HG03432 (cell line): ENCODE results near the gene MCF2L.

ENCODE experiments used
- ATAC-seq: cut with Tn5 transposase; IDR thresholded peaks from one replicate; pipeline ENCODE4 v1.9.1; 2021; ENCODE audit warnings: mild to moderate bottlenecking, moderate library complexity; ENCODE audit not compliant: unreplicated experiment

The MCF2L gene

DNA sequence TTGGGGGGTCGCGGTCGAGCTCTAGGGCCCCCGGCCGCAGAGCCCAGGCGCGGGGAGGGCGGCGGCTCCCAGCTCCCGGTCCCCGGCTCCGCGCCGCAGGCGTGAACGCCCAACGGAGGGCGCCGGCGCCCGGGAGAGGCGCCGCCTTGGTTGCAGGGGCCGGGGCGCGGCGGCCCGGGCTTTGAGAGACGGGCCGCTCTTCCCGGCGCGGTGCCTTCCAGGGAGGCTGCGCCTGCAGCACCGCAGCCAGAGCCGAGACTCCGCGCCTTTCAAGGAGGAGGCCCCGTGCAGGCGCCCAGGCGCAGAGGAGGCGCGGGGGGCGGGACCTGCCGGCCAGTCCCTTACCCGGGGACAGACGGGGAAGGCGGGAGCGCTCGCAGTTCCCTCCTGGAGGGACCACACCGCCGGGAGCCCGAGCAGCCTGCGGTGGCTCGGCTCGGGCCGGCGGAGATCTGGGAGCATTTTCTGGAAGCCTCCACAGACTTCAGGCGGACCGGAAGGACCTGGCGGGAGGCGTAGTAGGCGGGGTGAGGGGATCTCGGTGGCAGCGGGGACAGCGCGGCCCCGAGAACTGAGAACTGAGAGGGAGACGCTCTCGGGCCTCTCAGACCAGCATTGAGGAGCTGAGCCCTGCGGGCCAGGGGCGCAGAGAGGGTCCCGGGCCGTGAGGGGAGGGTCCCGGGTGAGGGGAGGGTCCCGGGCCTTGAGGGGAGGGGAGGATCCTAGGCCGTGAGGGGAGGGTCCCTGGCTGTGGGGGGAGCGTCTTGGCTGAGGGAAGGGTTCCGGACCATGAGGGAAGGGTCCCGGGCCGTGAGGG lies 25.5 kb upstream of the MCF2L start:
- ATAC-seq: peak; percentile 45

DNA sequence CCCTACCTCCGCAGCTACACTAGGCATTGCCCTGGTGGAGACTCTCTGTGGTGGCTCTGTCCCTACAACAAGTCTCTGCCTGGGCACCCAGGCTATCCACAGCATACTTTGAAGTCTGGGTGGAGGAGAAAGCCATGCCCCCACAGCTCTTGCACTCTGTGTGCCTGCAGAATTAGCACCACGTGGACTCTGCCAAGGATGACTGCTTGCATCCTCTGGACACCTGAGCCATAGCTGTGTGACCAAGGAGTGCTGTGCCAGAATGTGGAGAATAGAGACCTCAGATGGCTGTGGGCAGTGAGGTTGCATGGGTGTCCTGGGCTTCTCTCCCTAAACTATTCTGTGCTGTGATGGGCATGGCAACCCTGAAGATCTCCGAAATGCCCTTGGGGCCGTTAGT lies 21.2 kb upstream of the MCF2L start:
- ATAC-seq: no peak

DNA sequence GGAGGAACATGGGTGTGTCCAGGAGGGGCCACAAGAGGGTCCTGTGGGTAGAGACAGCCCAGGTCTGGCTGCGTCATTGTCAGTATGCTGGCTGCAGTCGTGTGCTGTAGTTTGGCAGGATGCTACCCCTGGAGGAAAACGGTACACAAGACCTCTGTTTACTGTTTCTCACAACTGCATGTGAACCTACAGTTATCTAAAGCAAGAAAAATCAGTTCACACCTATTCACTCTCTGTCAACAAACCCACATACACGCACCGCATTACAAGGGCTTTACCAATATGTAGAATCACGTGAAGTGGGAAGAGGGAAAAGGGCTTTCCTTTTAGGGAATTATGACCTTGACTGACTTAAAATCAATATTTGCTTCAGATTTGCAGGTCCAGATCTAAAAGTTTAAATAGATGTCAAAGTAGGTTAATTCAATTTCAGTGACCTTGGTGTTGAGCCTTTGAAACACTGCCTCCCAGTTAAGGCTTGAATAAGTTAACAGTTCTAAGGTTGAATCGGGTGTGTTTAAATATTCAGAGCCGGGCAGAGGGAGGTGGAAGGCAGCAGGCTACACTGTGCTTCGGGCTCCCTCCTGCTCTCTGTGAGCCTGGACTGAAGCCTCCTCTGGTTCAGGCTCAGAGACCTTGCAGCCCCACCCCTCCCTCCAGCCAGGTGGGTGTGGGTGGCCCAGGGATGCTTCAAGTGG lies 17.2 kb upstream of the MCF2L start:
- ATAC-seq: no peak

DNA sequence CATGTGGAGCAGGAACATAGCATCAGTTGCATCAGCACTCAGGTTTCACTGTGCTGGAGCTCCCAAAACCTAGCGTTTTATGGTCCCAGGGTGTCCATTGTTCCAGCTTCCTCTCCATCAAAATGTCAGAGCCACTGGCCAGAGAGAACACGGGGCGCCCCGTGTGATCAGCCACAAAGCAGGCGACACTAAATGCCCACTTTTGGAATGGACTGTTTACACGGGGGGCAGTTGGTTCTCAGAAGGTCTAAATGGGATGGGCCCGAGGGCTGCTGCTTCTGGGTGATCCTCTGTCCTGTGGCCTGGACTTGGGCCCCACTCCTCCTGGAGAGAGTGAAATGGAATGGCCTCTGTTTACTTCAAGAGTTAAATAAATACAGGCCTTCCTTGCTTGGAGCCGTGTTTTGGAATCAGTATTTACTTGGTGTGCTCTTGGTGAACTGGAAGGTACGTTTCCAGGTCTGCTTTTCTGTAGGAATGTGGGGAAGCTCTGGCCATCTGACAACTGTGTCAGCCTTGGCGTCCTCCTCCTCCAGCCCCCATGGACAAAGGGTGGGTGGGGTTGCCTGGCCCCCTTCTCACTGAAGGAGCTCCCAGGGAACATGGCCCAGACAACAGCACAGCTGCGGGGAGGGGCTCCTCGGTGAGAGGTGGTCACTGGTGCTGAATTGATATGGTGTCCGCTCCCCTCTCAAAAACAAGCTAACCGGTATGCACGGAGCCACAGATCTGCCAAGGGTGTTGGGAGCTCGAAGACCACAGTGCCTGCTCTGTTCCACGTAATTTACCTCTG lies 16.1 kb upstream of the MCF2L start:
- no peak for ATAC-seq

DNA sequence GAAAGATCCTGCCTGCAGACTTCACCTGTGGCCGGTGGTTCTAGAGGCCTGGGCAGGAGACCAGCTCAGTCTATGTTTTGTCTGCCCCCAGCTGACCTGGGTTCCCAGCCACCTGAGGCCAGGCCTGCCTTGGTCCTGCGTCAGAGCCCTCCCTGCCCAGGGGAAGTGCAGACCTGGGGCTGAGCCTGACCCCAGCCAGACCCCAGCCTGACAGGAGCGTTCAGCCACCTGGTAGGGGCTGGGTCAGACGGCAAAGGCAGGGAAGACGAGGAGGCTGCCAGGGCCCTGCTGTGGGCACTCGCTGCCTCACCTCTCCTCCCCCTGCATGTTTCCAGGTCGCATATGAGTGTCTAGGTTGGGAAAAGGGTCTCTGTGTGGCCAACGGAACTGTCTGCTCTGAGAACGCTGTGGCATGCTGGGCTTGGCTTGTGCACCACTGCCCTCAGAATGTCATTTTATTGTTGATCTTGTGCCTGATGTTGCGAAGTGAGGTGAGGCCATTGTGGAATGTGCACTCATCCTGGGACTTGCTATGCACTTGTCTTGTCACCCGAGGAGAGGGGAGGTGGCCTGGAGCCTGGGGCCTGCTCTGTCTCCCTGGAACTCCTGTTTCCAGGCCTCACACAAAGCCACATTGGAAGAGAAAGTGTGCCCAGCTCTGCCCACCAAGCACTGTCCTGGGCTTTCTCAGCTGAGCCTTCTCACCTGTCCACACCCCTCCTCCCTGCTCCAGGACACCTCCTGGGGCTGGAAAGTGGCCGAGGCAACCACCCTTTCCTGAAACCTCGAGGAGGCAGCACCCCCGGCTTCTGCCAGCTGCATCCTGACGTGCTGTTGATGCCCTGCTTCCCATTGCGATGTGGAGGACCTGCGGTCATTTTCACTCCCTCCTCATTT lies 15.2 kb upstream of the MCF2L start:
- no peak for ATAC-seq

DNA sequence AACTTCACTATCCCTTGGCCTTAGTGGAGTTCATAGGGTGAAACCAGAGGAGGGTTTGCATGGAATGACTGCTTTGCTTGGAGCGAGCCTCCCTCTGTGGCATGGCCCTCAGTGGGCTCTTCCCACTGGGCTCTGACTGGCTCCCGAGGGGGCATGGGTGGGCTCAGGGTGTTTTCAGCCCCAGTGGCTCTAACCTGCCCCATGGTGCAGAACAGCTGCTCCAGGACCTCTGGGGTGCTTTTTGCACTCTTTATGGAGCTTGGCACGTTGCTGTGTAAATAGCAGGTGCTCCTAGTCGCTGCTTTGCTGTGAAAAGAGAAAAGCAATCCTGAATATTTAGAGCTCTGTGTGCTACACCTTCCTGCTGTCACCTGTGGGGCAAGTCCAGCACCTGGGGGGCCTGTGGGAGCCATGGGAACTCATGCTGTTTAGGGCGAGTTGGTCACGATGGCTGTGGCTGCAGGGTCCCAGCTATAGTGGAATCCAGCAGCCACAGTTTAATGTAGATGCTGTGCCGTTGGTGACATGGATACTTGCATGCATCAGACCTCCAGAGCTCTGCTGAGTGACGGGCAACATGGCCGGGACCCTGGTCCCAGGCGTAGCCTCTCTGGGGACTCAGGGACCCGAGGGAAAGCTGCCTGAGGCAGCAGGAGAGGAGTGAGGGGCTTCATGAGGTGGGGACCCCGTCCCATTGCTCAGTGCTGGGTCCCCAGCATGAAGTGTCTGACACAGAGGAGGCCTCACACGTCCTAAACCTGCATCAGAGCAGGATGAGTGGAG lies 14.3 kb upstream of the MCF2L start:
- ATAC-seq: no peak

DNA sequence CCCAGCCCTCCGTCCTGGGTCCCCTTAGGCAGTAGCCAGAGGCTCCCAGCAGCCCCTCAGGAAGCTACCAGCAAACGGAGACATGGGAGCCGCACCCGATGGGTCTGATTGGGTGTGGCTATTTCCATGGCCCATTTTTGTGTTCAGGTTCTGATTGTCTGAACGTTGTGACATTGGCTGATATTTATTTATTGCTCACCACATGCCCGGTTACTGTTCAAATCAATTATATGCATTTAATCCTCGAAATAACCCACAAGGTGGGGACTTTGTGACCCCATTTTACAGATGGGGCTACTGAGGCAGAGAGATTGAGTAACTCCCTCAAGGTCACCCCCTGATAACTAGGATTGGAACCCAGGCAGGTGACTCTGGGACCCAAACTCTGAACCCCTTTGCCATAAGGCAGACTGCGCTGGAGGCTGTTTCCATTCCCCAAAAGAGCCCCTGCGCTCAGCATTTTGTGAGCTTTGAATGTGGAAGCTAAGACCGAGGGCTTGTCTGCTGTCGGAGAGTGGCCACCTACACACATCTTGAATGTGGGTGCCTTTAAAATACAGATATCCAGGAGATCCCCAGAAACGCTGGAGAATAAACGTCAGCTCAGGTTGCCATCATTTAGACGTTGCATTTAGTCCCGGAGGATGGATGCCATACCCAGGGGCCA lies 13.6 kb upstream of the MCF2L start:
- no peak for ATAC-seq

DNA sequence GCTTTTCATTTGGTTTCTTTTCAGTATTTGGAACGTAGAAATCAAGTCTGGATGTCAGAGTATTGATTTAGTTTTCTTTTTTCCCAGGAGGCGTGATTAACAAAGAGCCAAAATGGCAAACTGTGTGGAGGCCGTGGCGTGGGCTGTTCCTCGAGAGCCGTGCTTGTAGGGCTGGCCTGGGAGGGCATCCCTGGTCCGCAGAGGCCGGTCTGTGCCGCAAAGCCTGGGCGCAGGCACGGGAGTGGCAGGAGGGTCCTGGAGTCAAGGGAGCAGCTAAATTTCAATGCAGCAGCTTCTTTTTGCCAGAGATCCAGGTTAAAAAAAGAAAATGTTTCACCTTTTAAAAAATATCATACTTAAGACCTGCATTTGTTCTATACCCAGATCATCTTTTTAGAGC lies 13.1 kb upstream of the MCF2L start:
- ATAC-seq: no peak

DNA sequence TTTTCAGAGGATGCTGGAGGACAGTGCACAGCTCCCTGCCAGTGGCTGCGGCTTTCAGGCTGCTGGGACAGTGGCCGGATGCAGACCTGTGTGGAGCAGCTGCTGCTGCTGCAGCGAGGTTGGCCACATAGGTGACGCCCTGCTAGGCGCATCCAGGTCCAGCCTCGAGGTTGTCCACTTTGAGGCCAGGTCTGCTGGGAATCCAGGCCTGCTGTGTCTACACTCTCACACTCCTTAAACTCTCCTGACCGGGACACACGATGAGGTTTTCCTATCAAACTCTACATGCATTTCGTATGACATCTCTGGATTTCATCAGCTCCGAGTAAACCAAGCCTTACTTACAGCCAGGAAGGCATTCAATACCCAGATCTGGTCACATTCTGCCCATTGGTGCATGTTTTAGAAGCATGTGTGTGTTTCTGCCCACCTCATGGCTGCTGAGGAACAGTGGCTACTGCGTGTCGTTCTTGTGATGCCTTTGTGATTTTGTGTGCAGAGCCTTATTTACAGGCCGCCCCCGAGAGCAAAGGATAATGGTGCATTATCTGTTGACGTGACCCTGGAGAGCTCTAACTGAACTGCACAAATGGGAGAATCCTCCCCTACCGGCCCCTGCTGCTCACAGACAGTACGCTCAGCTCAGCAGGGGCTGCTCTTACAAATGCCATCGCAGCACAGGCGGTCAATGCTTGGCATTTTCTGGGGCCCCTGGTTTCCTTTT lies 12.3 kb upstream of the MCF2L start:
- ATAC-seq: no peak

DNA sequence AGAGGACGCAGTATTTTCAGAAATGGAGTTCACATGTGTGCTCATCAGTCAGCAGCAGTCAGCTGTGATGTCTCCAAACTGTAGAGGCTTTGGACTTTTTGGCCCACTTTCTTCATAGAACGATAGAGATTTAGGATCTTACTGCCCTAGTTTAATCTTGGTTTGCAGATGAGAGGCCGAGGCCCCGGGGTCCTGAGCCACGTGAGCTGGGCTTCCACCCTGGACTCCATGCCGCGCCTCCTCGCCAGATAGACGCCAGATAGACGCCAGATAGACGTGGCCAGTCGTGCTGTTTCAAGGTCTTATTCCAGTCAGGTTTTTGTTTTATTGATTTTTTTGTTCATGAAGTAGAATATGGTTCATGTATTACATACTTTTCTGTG lies 11.7 kb upstream of the MCF2L start:
- no peak for ATAC-seq

DNA sequence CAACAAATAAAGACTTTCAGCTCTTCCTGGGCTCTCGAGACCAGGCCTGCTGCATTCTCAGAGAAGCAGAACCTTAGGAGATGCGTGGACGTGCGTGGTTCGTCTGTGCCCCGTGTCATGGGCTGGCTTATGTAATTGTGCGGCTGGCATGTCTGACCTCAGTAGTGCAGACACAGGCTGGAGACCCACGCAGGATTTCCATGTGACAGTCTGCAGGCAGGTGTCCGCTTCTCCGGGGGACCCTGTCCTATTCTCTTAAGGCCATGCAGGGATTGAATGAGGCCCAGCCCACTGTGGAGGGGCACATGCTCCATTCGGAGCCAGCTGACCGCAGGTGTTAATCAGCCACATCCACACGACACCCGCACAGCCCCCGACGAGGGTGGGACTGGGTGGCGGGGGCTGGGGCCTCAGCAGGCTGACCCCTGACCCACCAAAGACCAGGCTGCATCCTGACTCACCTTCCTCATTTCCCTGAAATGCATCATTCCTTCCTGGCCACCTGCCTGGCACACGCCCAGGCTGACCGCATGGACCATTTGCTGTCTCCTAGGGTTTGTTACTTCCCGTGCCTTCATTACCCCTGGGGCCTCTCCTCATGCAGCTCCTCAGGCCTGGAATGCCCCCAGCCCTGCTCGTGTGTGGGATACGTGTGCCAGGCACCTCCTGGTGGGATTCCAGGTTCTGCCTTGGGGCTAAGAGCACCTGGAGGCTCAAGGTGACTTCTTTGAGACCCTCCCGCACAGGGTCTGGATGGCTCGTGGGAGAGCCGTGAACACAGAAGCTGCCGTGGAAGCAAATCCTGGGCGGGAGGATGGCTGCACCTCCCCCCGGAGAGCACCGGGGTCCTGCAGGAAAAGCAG lies 10.7 kb upstream of the MCF2L start:
- no peak for ATAC-seq

DNA sequence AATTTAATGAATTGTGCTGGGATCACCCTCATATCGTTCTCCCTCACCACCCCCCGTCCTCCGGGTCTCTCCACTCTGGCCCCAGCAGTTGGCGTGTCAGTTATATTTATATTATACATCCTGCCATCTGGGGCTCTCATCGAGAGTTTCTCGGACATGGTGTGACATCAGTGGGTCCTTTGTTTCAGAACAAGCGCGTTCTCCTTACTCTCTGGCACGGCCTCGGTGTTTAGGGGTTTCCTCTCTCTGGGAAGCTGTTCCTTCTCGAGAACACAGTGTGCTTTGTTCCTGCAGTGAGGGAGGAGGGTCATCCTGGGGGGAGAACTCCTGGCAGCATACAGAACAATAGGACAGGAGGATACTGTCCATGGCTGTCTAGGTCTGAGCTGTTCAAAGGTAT lies 9.8 kb upstream of the MCF2L start:
- ATAC-seq: no peak

DNA sequence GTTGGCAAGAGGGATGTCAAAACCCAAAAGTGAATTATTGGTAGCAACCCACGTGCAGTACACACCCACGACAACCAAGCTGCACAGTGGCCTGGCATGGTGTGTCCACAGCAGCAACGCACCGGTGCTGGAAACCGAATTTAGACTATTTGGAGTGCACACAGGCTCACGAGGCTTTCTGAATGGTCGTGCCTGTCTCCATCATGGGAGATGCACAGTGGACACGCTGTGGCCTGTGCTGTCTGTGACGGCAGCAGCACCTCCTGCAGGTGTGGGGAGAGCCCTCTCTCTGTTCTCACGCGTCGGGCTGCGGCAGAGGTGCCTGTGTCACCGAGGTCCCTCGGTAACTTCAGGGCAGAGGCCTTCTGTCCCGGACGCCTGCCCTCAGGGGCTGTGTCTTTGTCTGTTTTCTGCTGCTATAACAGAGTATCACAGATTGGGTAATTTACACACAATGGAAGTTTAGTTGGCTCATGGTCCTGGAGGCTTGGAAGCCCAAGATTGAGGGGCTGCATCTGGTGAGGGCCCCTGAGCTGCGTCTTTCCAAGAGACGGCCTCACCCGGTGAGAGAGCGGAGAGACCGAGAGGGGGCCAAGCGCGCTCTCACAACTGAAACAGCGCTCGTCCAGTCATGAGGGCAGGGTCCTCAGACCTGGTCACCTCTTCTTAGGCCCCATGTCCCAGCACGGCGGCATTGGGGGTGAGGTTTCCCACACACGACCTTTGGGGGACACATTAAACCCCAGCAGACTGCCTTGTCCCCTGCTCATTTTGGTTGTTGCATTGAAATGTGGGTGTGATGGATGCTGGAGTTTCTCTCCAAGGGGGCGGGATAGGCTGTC lies 9.1 kb upstream of the MCF2L start:
- no peak for ATAC-seq

DNA sequence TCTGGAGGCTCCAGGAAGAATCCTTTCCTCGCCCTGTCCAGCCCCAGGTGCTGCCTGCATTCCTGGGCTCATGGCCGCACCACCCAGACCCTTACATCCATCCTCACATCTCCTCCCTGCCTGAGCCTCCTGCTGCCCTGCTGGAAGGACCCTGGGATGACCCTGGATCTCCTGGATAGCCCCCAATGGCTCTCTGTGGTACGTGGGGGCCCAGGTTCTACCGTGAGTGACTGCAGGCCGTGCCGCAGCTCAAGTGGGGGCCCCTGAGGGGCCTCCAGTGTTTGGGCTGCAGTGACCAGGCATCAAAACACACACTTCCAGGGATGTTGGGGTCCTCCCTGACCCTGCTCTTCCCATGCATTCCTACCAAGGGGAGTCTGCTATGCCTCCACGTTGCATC lies 8.3 kb upstream of the MCF2L start:
- ATAC-seq: no peak

DNA sequence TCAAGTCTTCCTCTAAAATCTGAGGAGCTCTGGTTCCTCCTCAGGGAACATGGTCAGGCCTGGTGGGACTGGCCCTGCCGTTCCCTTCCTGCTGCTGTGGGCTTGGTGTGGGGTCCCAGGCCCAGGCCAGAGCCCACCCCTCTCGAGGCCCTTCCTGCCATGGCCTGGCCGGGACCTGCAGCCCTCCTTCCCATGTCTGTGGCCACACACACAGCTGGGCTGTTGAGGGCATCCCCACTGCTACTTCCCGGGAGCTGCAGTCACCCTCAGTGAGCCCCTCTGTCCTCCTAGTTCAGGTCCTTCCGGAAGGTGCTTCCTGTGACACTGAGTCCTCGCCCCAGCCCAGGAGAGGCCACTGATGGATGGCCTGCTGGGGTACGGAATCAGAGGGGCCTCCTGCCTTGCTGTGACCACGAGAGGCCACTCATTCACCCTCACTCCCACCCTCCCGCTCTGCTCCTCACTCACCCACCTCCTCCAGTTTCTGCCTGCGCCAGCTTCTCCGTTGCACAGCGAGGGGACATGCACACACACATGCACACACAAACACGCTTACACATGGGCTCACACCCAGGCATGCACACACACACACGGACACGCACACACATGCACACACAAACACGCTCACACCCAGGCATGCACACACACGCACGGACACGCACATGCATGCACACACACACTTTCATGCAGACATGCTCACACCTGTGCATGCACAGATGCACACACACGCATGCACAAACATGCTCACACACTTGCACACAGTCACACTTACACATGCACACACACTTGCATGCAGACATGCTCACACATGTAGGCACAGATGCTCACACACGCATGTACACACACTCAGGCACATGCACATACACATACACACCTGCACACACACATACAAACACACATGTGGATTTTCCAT lies 7.3 kb upstream of the MCF2L start:
- ATAC-seq: no peak

DNA sequence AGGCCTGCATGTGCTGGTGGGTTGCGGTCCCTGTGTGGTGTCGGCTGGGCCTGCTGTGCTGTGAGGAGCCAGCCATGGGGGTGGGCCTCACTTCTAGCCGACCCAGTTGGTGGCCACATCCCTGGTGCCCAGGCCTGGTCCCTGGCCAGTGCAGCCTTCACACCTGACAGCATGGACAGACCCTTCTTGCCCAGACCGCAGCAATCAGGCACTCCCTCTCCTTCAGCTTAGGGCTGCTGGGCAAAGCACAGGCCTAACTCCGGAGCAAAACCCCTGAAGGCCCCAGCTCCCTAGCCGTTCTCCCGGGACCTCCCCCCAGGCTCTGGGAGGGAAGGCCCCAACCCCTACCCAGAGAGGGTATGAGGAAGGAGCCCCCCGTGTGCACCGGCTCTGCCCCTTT lies 6.6 kb upstream of the MCF2L start:
- no peak for ATAC-seq
